Hepatocyte (in vitro differentiated cells): Measurements from ENCODE around the gene SNTG2. TPM values are rescaled to one million over a fixed set of nuclear protein-coding genes. Genes with fewer than 3 reads are reported as not detected.

Experiments
- DNase-seq: peaks from one replicate; pipeline ENCODE4 v3.0.0-alpha.2; 2016; ENCODE audit warnings: low spot score
- H2AFZ ChIP-seq: fragments of 200-600 bp; sonication (generic); 2 replicates; pipeline ENCODE4 v1.6.0; 2016; ENCODE audit warnings: antibody characterized with exemption, mild to moderate bottlenecking
- H3K27ac ChIP-seq: fragments of 200-600 bp; sonication (generic); 2 replicates; pipeline ENCODE4 v1.5.1; 2016; ENCODE audit warnings: mild to moderate bottlenecking
- H3K27me3 ChIP-seq: fragments of 200-600 bp; sonication (generic); 2 replicates; pipeline ENCODE4 v1.6.1; 2016
- H3K36me3 ChIP-seq: fragments of 200-600 bp; sonication (generic); replicated peaks from 2 replicates; pipeline ENCODE4 v1.5.1; 2016; ENCODE audit warnings: low read depth; ENCODE audit not compliant: insufficient read depth
- H3K4me1 ChIP-seq: fragments of 200-600 bp; sonication (generic); 2 replicates; pipeline ENCODE4 v1.5.1; 2016; ENCODE audit warnings: mild to moderate bottlenecking, moderate library complexity; ENCODE audit not compliant: insufficient read depth
- H3K4me2 ChIP-seq: fragments of 200-600 bp; sonication (generic); 2 replicates; pipeline ENCODE4 v1.6.0; 2016
- H3K4me3 ChIP-seq: fragments of 200-600 bp; sonication (generic); 2 replicates; pipeline ENCODE4 v1.5.1; 2016; ENCODE audit warnings: mild to moderate bottlenecking
- H3K79me2 ChIP-seq: fragments of 200-600 bp; sonication (generic); 2 replicates; pipeline ENCODE4 v1.6.0; 2017; ENCODE audit warnings: mild to moderate bottlenecking
- H3K9me2 ChIP-seq: fragments of 200-600 bp; sonication (generic); replicated peaks from 2 replicates; pipeline ENCODE4 v1.6.0; 2017; ENCODE audit warnings: mild to moderate bottlenecking; ENCODE audit not compliant: insufficient read depth
- H3K9me3 ChIP-seq: fragments of 200-600 bp; sonication (generic); 2 replicates; pipeline ENCODE4 v1.5.1; 2016; ENCODE audit warnings: low read depth, mild to moderate bottlenecking
- H4K20me1 ChIP-seq: fragments of 200-600 bp; sonication (generic); 2 replicates; pipeline ENCODE4 v1.6.0; 2016; ENCODE audit warnings: mild to moderate bottlenecking; ENCODE audit not compliant: insufficient read depth, poor library complexity, severe bottlenecking
- EZH2 ChIP-seq: fragments of 200-600 bp; sonication (generic); IDR thresholded peaks from 2 replicates; pipeline ENCODE4 v1.6.1; 2016; ENCODE audit warnings: antibody characterized with exemption, mild to moderate bottlenecking, borderline replicate concordance
- EZH2phosphoT487 ChIP-seq: fragments of 200-600 bp; sonication (generic); IDR thresholded peaks from one replicate; pipeline ENCODE4 v1.6.1; 2018; ENCODE audit warnings: antibody characterized with exemption, mild to moderate bottlenecking, low read depth, moderate library complexity; ENCODE audit not compliant: unreplicated experiment, severe bottlenecking
- WGBS: methylation state at CpG from one replicate; pipeline ENCODE4 v1.1.6; 2016; ENCODE audit warnings: low lambda C conversion rate; ENCODE audit errors: missing lambda C conversion rate; 5-methylcytosine and 5-hydroxymethylcytosine counted together
- polyA plus RNA-seq: library from polyadenylated mRNA; unstranded; fragments of >200 nt; fragmentation: Nextera tagmentation; extraction: Ambion mirVana; gene quantifications from 2 replicates; pipeline ENCODE4 v1.2.1, GENCODE V29; 2016
- total RNA-seq: library from RNA; depleted of rRNA; stranded (reverse); fragments of >200 nt; gene quantifications from 2 replicates; pipeline ENCODE4 v1.2.3, GENCODE V29; 2014
- TF ChIP-seq, protein P1 (sequence below): fragments of 200-600 bp; sonication (generic); IDR thresholded peaks from 2 replicates; pipeline ENCODE4 v1.5.1; 2016; ENCODE audit warnings: antibody characterized with exemption, mild to moderate bottlenecking; ENCODE audit not compliant: poor library complexity

SNTG2 gene
- total and polyA plus RNA-seq, 2 experiments from 2014 or later: not detected

GRCh38 chr2:953408-953807 is 2.8 kb downstream of the SNTG2 start:
- Histone ChIP-seq H3K4me2 (no peak overlapping the region), H3K79me2 (no peaks in the 10 kb centered on the region), H3K27me3 (peaks cover 56% of the 10 kb centered on the region), H3K4me1 (peaks cover 8% of the 10 kb centered on the region), H4K20me1 (no peaks in the 10 kb centered on the region), H3K9me2 (no peaks in the 10 kb centered on the region), H3K9me3 (no peaks in the 10 kb centered on the region), H3K4me3 (no peak overlapping the region), H3K27ac (no peak overlapping the region), H2AFZ (no peak overlapping the region), H3K36me3 (no peaks in the 10 kb centered on the region)
- DNase-seq: no peak
- 77% methylated on average over 2 of the region's 2 CpGs for WGBS
- TF ChIP-seq EZH2phosphoT487: no peak
- TF ChIP-seq, protein P1, sequence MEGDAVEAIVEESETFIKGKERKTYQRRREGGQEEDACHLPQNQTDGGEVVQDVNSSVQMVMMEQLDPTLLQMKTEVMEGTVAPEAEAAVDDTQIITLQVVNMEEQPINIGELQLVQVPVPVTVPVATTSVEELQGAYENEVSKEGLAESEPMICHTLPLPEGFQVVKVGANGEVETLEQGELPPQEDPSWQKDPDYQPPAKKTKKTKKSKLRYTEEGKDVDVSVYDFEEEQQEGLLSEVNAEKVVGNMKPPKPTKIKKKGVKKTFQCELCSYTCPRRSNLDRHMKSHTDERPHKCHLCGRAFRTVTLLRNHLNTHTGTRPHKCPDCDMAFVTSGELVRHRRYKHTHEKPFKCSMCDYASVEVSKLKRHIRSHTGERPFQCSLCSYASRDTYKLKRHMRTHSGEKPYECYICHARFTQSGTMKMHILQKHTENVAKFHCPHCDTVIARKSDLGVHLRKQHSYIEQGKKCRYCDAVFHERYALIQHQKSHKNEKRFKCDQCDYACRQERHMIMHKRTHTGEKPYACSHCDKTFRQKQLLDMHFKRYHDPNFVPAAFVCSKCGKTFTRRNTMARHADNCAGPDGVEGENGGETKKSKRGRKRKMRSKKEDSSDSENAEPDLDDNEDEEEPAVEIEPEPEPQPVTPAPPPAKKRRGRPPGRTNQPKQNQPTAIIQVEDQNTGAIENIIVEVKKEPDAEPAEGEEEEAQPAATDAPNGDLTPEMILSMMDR: no peak
- no peak for TF ChIP-seq EZH2

DNA sequence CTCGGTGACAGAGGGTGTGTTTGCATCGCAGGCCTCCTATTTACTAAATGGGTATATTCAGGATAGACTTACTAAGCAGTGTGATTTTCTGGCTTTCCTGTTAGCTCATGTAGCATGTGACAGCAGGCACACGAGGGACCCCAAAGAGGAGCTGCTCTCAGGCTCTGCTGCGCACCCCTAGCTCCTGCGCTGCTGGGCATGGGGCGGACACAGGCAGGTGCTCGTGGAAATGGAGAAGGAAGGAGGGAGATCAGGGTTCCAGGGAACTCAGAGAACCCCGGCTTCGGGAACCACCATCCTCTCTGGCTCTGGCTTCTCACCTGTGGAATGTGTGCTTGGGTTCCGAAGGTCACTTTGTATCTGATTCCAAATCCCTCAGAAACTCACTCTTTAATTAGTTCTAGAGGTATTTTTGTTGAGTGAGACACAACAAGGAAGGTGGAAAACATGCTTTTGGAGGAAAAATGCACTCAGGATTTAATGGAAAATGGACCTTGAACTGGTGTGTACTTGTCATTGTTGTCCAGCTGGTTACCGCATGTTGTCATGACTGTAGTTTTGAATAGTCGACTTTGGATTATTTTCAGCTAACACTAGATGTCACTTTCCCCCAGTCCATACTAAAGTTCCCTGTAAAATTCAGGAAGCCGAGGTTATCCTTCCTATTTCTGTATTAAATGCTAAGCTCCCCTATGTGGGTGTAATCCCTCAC is 3.5 kb downstream of the SNTG2 start:
- no peak overlapping the region for H3K4me2 ChIP-seq
- no peaks in the 10 kb centered on the region for H3K36me3 ChIP-seq
- no peak overlapping the region for H2AFZ ChIP-seq
- H3K79me2 ChIP-seq: no peaks in the 10 kb centered on the region
- no peaks in the 10 kb centered on the region for H3K9me2 ChIP-seq
- H3K4me1 ChIP-seq: peaks cover 8% of the 10 kb centered on the region
- DNase-seq: no peak
- 75% methylated on average over 13 of the region's 13 CpGs for WGBS
- H3K9me3 ChIP-seq: no peaks in the 10 kb centered on the region
- no peak overlapping the region for H3K27ac ChIP-seq
- no peaks in the 10 kb centered on the region for H4K20me1 ChIP-seq
- no peak overlapping the region for H3K4me3 ChIP-seq
- TF ChIP-seq EZH2 (no peak), EZH2phosphoT487 (no peak)
- TF ChIP-seq, protein P1: peak; percentile 59
- H3K27me3 ChIP-seq: peaks cover 50% of the 10 kb centered on the region

GRCh38 chr2:954687-955000 is 4.0 kb downstream of the SNTG2 start:
- TF ChIP-seq EZH2 (no peak), EZH2phosphoT487 (no peak)
- TF ChIP-seq, protein P1: no peak
- peaks cover 45% of the 10 kb centered on the region for H3K27me3 ChIP-seq
- no peaks in the 10 kb centered on the region for H3K79me2 ChIP-seq
- H3K36me3 ChIP-seq: no peaks in the 10 kb centered on the region
- no peaks in the 10 kb centered on the region for H3K9me2 ChIP-seq
- 81% methylated on average over 1 of the region's 1 CpG for WGBS
- H3K27ac ChIP-seq: no peak overlapping the region
- no peak for DNase-seq
- peaks cover 8% of the 10 kb centered on the region for H3K4me1 ChIP-seq
- H2AFZ ChIP-seq: no peak overlapping the region
- no peaks in the 10 kb centered on the region for H3K9me3 ChIP-seq
- no peak overlapping the region for H3K4me3 ChIP-seq
- no peaks in the 10 kb centered on the region for H4K20me1 ChIP-seq
- no peak overlapping the region for H3K4me2 ChIP-seq
